HG02943 (cell line): ENCODE measurements around the gene PIP4K2B.
"Not testable (repeated sequence)": the region's sequence is repeated elsewhere in the genome, so short reads cannot be mapped to it uniquely, and the experiment has no call there.

Source experiments
- ATAC-seq: cut with Tn5 transposase; IDR thresholded peaks from one replicate; pipeline ENCODE4 v1.9.1; 2021; ENCODE audit warnings: mild to moderate bottlenecking, low read depth, moderate library complexity; ENCODE audit not compliant: unreplicated experiment

The PIP4K2B gene

GRCh38 chr17:38731526-38732294 is 67.6 kb downstream of the PIP4K2B start:
- ATAC-seq = no peak

GRCh38 chr17:38730526-38731379 is 68.6 kb downstream of the PIP4K2B start:
- no peak for ATAC-seq

DNA sequence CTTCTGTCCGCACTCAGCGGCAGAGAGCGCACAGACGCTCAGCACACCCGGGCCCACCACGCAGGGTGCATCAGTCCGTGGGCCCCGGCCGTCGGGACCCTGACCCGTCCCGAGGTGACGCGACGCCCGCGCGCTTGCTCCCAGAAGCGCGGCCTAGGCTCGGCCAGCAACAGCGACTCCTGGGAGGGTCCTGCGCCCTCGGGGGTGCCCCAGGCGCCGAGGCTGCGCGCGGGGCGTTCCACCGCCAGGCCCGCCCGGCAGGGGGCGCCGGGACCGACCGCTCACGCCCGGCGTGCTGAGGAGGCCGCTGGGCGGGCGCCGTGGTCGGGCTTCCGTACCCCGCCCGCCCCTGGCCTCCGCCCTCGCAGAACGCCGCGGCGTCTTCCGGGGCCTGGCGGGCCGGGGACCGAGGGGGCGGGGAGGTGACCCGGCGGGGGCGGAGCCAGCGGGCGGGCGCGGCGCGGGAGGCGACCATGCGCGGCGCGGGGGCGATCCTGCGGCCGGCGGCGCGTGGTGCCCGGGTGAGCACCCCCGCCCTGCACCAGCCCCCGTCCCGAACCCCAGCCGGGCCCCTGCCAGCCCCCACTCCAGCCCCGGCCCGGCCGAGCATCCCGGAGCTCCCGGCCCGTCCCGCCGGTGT is 69.3 kb downstream of the PIP4K2B start, which contains the start of gene CISD3:
TSS of gene CISD3 (plus strand) at position 456 of the 640 bp plus-strand sequence. CDS start at position 474, 18 bp downstream.
- peak; percentile 58 for ATAC-seq

- no peak for ATAC-seq
Measured at GRCh38 chr17:38729368-38729885, 69.9 kb downstream of the PIP4K2B start.

DNA sequence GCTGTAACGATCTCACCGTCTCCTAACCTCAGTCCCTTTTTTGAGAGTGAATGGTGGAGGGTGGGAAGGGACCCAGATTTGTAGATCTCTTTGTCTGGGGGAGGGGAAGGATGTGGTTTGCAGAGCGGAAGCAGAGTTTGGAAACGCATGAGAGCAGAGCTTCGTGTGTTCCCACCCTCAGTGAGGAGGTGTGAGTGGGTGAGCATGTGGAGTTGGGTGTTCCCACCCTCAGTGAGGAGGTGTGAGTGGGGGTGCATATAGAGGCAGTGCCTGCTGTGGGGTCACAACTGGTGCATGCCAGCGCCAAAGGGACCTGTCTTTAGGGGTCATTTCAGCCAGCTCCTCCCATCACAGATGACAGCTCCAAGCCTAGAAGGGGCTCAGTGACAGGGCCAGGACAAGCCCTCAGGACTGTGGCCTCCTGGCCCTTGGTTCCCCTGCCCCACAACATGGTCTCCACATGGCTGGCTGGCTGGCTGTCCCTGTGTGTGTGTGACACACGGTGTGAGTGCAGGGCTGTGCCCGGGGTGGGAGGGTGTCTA is 71.0 kb downstream of the PIP4K2B start:
- no peak for ATAC-seq

DNA sequence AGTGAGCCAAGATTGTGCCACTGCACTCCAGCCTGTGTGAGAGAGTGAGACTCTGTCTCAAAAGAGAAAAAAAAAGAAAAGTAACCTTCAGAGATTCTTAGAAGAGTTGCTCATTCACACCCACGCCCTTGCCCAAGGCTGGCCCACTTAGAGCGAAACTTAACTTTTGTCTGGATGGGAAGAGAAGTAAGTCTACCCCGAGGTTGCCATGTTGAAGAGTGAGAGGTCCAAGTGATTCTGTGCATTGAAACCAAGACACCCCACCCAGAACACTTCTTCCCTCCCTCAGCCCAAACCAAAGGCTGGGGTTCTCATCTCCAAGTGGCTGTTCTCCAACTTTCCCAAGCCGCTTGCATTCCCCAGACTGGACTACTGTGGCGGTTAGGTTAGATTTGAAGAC is 71.6 kb downstream of the PIP4K2B start:
- ATAC-seq = no peak

GRCh38 chr17:38726145-38726544 is 73.2 kb downstream of the PIP4K2B start:
- not testable (repeated sequence) for ATAC-seq

DNA sequence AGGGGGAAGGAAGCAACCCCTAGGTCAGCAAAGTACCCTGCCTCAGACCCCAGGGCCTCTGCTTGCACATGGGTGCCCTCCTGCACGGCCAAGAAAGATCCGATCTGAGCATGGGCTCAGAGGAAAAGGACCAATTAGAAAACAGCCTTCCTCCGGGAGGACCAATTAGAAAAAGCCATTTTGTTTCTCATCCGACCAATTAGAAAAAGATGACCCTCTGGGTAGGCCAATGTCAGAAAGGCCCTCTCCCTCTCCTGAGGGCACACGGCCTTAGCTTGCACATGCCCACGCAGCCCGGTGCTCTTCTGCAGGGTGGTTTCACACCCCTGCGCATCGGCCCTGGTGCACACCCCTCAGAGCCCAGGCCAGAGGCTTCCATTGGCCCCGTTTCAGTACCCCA is 74.3 kb downstream of the PIP4K2B start:
- ATAC-seq = no peak

GRCh38 chr17:38724337-38724988 is 74.9 kb downstream of the PIP4K2B start:
- ATAC-seq = no peak

GRCh38 chr17:38721802-38722201 is 77.6 kb downstream of the PIP4K2B start:
- ATAC-seq = no peak

GRCh38 chr17:38720941-38721340 is 78.4 kb downstream of the PIP4K2B start:
- no peak for ATAC-seq

- ATAC-seq = no peak
Measured at GRCh38 chr17:38719943-38720641, 79.3 kb downstream of the PIP4K2B start.

GRCh38 chr17:38719289-38719942 is 79.9 kb downstream of the PIP4K2B start:
- ATAC-seq = no peak

DNA sequence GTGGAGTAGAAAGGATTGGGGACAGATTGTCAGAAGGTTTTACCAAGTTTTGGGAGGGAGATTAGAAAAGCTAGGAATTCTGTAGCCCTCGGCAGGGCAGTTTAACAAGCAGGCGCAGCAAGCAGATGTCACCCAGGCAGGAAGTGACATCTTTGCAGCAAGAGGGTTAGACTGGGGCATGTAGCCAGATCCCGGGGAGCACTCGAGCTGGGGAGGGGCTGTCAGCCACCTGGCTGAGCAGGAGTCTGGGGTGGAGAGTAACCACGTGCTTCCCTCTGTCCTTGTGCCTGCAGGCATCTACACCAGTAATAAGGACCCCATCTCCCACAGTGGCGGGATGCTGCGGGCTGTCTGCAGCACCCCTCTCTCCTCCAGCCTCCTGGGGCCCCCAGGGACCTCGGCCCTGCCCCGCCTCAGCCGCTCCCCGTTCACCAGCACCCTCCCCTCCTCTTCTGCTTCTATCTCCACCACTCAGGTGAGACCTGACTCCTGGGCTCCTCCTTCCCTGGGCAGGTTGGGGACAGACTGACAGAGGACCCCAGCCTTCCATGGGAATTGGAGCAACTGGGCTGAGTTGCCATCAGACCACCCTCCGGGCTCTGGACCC is 82.1 kb downstream of the PIP4K2B start:
- no peak for ATAC-seq

GRCh38 chr17:38716368-38717005 is 82.9 kb downstream of the PIP4K2B start:
- no peak for ATAC-seq
